OCI-LY3 (cell line): Measurements from ENCODE around the gene LRRC17.

Experiments
- CTCF ChIP-seq: fragments of 200-600, 300-600 bp; sonication (generic); IDR thresholded peaks from 2 replicates; pipeline ENCODE4 v1.5.1; 2014; ENCODE audit warnings: antibody characterized with exemption, low read length, low read depth
- EZH2phosphoT487 ChIP-seq: fragments of 200-600 bp; shearing (Covaris generic); IDR thresholded peaks from 2 replicates; pipeline ENCODE4 v1.6.1; 2018; ENCODE audit warnings: antibody characterized with exemption, mixed run types, low read depth

- TF ChIP-seq CTCF, result no peak
- no peak for TF ChIP-seq EZH2phosphoT487
These were observed 63.7 kb downstream of the LRRC17 start for GRCh38 chr7:102976493-102976892.
